CD4-positive, alpha-beta T cell (primary cell): ENCODE data around the gene ATP6V1G3. TPM values are rescaled to one million over a fixed set of nuclear protein-coding genes. Genes with fewer than 3 reads are reported as not detected.

Experiments
- ATAC-seq: fragments of 200-7000 bp; cut with Tn5 transposase; one replicate; pipeline ENCODE4 v1.10.0; 2022; ENCODE audit warnings: mild to moderate bottlenecking; ENCODE audit not compliant: poor library complexity
- CTCF ChIA-PET: fragments of 350-600 bp; sonication (Branson Sonifier 250); formaldehyde crosslinking; loops from one replicate; lab custom pipeline; 2021; ENCODE audit warnings: antibody characterized with exemption, inconsistent platforms; lab: Charles Lee
- POLR2A ChIA-PET: fragments of 350-600 bp; sonication (Branson Sonifier 250); formaldehyde crosslinking; loops from one replicate; lab custom pipeline; 2021; ENCODE audit warnings: antibody characterized with exemption, inconsistent platforms; lab: Charles Lee
- DNase-seq, 14 experiments: peaks; one replicate each; pipeline ENCODE4 v3.0.0-alpha.2; 2013 to 2020; ENCODE audit warnings: mixed read lengths in 2 of 14
- H3K27ac ChIP-seq, 2 donors: one replicate each; pipeline versions ENCODE4 v1.5.1 to v1.7.0; 2013; ENCODE audit warnings: low read length in 2 of 2, low read depth in 1 of 2, mild to moderate bottlenecking in 1 of 2
- H3K27me3 ChIP-seq, 2 experiments: 1 replicate in 1 of 2; 2 replicates in 1 of 2; pipeline versions ENCODE4 v1.6.1 to v1.7.0; 2013; ENCODE audit warnings: low read length in 2 of 2, control low read depth in 1 of 2, mild to moderate bottlenecking in 1 of 2, moderate library complexity in 1 of 2; ENCODE audit not compliant: insufficient read depth in 2 of 2, control insufficient read depth in 1 of 2
- H3K36me3 ChIP-seq: one replicate; pipeline ENCODE4 v1.6.1; 2013; ENCODE audit warnings: low read length, control low read depth; ENCODE audit not compliant: insufficient read depth
- H3K4me1 ChIP-seq: one replicate; pipeline ENCODE4 v1.6.1; 2013; ENCODE audit warnings: low read length, control low read depth; ENCODE audit not compliant: insufficient read depth
- H3K4me3 ChIP-seq: one replicate; pipeline ENCODE4 v1.5.1; 2013; ENCODE audit warnings: mild to moderate bottlenecking, low read length, moderate library complexity
- H3K9me3 ChIP-seq, 2 experiments: 1 replicate in 1 of 2; 2 replicates in 1 of 2; pipeline versions ENCODE4 v1.6.1 to v1.7.0; 2013; ENCODE audit warnings: low read length in 2 of 2, mild to moderate bottlenecking in 2 of 2, control low read depth in 1 of 2, moderate library complexity in 1 of 2; ENCODE audit not compliant: control insufficient read depth in 1 of 2, insufficient read depth in 1 of 2
- H3K27ac Mint-ChIP-seq: one replicate; pipeline ENCODE4 v1.8.0; 2020; ENCODE audit warnings: mixed read lengths
- H3K27me3 Mint-ChIP-seq: one replicate; pipeline ENCODE4 v1.8.0; 2021; ENCODE audit warnings: mixed read lengths
- H3K36me3 Mint-ChIP-seq: one replicate; pipeline ENCODE4 v1.8.0; 2021; ENCODE audit warnings: low read depth, mixed read lengths
- H3K4me1 Mint-ChIP-seq: one replicate; pipeline ENCODE4 v1.8.0; 2021; ENCODE audit warnings: low read depth, mixed read lengths
- H3K4me3 Mint-ChIP-seq: one replicate; pipeline ENCODE4 v1.8.0; 2020; ENCODE audit warnings: mild to moderate bottlenecking, mixed read lengths
- H3K9me3 Mint-ChIP-seq: one replicate; pipeline ENCODE4 v1.8.0; 2020; ENCODE audit warnings: mixed read lengths
- intact Hi-C, 2 experiments: fragments of 100-400 bp; cut with DNase I in 1 of 2; cut with micrococcal nuclease in 1 of 2; formaldehyde crosslinking; loops; one replicate each; pipeline versions ENCODE4 v1.15.1 to v1.9.0; 2023 to 2025; cut with DNase I, micrococcal nuclease
- total RNA-seq, 174 experiments: library from RNA in 2 of 174; stranded (reverse) in 2 of 174; gene quantifications; one replicate each; pipeline ENCODE4 v1.2.3 and lab custom pipeline; 2021 to 2026
- TF ChIP-seq, protein P1 (sequence below): fragments of 200-600 bp; IDR thresholded peaks from one replicate; pipeline ENCODE4 v1.8.0; 2022; ENCODE audit warnings: antibody characterized with exemption, mild to moderate bottlenecking

Gene ATP6V1G3
- total RNA-seq, 2 experiments from 2014 or later, result not detected

DNA sequence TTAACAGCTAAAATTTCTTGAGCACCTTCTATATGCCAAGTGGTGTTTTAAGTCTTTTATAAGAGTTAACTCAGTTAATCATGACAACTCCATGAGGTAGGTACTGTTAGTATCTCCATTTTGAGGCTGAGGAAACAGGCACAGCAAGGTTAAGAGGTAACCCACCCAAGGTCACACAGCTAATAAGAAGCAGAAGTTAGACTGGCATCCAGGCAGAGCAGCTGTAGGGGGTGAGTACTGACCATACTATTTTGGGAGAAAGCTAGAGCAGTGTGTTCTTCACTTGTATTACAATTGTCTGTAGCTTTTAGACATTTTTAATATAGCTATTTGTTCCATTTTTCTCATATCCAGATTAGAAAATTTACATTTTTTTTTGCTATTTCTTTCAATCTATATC, 4.8 kb downstream of the ATP6V1G3 start:
- CTCF ChIA-PET, result interaction anchor here (0.6 to 1.5 kb wide), 2 partner anchors 16 to 100 kb away, joined by 3 to 4 read pairs; no protein-coding TSS in a partner anchor
- Mint-ChIP-seq H3K4me3 (no peak overlapping the region), H3K27ac (peak overlapping the region; percentile 81), H3K9me3 (peaks cover 4% of the 10 kb centered on the region), H3K4me1 (peaks cover 84% of the 10 kb centered on the region), H3K27me3 (no peaks in the 10 kb centered on the region), H3K36me3 (no peaks in the 10 kb centered on the region)
- H3K36me3 ChIP-seq, result no peaks in the 10 kb centered on the region
- H3K4me3 ChIP-seq, result no peak overlapping the region
- no peak for DNase-seq
- no peaks in the 10 kb centered on the region for H3K27me3 ChIP-seq
- intact Hi-C loops, result loop anchor here in 1 of 2 experiments (1.0 kb wide), 1 partner anchor 26 kb away; no protein-coding TSS in a partner anchor
- TF ChIP-seq, protein P1, sequence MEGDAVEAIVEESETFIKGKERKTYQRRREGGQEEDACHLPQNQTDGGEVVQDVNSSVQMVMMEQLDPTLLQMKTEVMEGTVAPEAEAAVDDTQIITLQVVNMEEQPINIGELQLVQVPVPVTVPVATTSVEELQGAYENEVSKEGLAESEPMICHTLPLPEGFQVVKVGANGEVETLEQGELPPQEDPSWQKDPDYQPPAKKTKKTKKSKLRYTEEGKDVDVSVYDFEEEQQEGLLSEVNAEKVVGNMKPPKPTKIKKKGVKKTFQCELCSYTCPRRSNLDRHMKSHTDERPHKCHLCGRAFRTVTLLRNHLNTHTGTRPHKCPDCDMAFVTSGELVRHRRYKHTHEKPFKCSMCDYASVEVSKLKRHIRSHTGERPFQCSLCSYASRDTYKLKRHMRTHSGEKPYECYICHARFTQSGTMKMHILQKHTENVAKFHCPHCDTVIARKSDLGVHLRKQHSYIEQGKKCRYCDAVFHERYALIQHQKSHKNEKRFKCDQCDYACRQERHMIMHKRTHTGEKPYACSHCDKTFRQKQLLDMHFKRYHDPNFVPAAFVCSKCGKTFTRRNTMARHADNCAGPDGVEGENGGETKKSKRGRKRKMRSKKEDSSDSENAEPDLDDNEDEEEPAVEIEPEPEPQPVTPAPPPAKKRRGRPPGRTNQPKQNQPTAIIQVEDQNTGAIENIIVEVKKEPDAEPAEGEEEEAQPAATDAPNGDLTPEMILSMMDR, result no peak
- H3K27ac ChIP-seq, result no peak overlapping the region
- POLR2A ChIA-PET, result interaction anchor here (0.7 to 3.5 kb wide), 9 partner anchors 15 to 155 kb away, joined by 3 to 21 read pairs (median 3); no protein-coding TSS in a partner anchor
- H3K4me1 ChIP-seq, result peaks cover 16% of the 10 kb centered on the region
- no peaks in the 10 kb centered on the region for H3K9me3 ChIP-seq
- ATAC-seq, result no peak

DNA sequence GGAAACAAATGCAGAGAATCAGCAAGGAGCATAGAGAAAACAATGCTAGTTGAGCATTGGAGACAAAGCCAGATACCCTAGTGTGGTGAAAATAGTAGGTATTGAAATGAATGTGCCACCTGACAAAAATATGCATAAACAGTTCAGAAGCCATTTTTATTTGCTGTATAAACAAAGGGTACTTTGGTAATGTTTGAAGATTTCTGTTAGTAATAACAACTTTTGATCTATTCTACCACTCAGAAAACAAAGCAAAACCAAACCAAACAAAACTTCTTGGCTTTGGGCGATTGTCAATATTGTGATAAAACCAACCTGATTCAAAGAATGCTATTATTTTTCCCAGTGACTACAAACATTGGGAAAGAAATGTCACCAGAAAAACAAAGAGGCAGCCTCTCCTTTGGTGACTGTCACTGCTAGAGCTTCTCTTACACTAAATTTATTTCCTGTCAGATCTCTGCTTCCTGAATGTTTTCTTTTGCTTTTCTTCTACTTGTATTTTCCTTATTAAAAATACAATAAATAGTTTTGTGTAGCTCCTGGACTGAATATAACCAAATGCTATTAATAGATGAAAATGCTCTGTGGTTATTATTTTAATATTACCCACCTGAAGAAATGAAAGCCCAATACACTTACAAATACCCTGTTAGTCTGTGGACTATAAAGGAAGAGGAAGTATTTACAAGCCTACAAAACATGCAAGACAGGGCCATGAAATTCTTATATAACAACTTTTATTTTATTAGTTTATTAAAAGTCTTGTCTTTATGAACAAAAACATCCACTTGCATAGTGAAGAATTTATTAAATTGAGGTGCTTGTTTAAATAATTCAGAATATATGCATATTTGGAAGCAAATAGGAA, 5.7 kb downstream of the ATP6V1G3 start:
- H3K9me3 Mint-ChIP-seq, result peaks cover 4% of the 10 kb centered on the region
- ATAC-seq (peak; percentile 48), DNase-seq (no peak)
- CTCF ChIA-PET, result interaction anchor here (0.6 to 1.5 kb wide), 3 partner anchors 17 to 101 kb away, joined by 3 to 4 read pairs (median 3); no protein-coding TSS in a partner anchor
- no peaks in the 10 kb centered on the region for H3K27me3 Mint-ChIP-seq
- no peaks in the 10 kb centered on the region for H3K36me3 ChIP-seq
- peaks cover 84% of the 10 kb centered on the region for H3K4me1 Mint-ChIP-seq
- H3K27ac Mint-ChIP-seq, result peak overlapping the region; percentile 90
- no peaks in the 10 kb centered on the region for H3K36me3 Mint-ChIP-seq
- intact Hi-C loops, result loop anchor here in 1 of 2 experiments (1.0 to 5.0 kb wide), 2 partner anchors 27 to 158 kb away; no protein-coding TSS in a partner anchor
- no peaks in the 10 kb centered on the region for H3K27me3 ChIP-seq
- H3K4me3 Mint-ChIP-seq, result peak overlapping the region; percentile 64
- no peaks in the 10 kb centered on the region for H3K9me3 ChIP-seq
- H3K4me1 ChIP-seq, result peaks cover 12% of the 10 kb centered on the region
- H3K27ac ChIP-seq, result peak overlapping the region; percentile 14 to 74
- POLR2A ChIA-PET, result interaction anchor here (0.6 to 3.5 kb wide), 9 partner anchors 9 to 147 kb away, joined by 3 to 21 read pairs (median 4); no protein-coding TSS in a partner anchor
- TF ChIP-seq, protein P1, result no peak
- peak overlapping the region; percentile 6 for H3K4me3 ChIP-seq

DNA sequence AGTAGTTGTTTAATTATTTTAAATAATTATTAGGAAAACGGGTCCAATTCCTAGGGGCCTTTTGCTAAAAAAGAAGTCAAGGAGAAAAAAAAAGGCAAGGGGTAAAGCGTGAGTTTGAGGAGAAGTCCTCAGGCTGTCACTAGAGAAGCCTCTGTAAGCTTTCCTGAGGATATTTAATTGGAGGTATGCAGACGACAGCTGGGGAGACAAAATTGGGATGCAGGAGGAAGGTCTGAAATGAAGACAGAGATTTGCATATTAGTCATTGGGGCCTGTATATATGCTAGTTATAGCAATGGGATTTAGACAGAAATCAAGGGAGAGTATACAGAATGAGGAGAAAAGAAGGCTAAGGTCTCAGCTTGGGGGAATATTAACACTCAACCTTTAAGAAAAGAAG, 8.6 kb downstream of the ATP6V1G3 start:
- Mint-ChIP-seq H3K4me3 (no peak overlapping the region), H3K27me3 (no peaks in the 10 kb centered on the region), H3K27ac (peak overlapping the region; percentile 28), H3K36me3 (no peaks in the 10 kb centered on the region), H3K4me1 (peaks cover 72% of the 10 kb centered on the region), H3K9me3 (peaks cover 4% of the 10 kb centered on the region)
- no peak overlapping the region for H3K27ac ChIP-seq
- POLR2A ChIA-PET, result no interaction called here
- DNase-seq (no peak), ATAC-seq (no peak)
- TF ChIP-seq, protein P1, result no peak
- no peaks in the 10 kb centered on the region for H3K36me3 ChIP-seq
- H3K4me1 ChIP-seq, result peaks cover 9% of the 10 kb centered on the region
- CTCF ChIA-PET, result interaction anchor here (0.7 kb wide), 1 partner anchor 152 kb away, joined by 3 read pairs; no protein-coding TSS in a partner anchor
- H3K9me3 ChIP-seq, result no peaks in the 10 kb centered on the region
- intact Hi-C loops, result loop anchor here in 1 of 2 experiments (5.0 kb wide), 1 partner anchor 160 kb away; no protein-coding TSS in a partner anchor
- H3K4me3 ChIP-seq, result no peak overlapping the region
- H3K27me3 ChIP-seq, result no peaks in the 10 kb centered on the region
